Measurements from ENCODE around the gene AMZ1. TPM values are rescaled to one million over a fixed set of nuclear protein-coding genes. Genes with fewer than 3 reads are reported as not detected.
A peak's percentile ranks its signal among the peaks of the same experiment; 100 is the strongest.
"Not testable (repeated sequence)": the region's sequence is repeated elsewhere in the genome, so short reads cannot be mapped to it uniquely, and the experiment has no call there.

Gene AMZ1
- total RNA-seq, 2 experiments from 2014 or later, result 0.11 to 0.14 TPM

- Mint-ChIP-seq H3K4me3 (no peak overlapping the region), H3K27me3 (peaks cover 15% of the 10 kb centered on the region), H3K36me3 (ENCODE audit: low read depth) (peaks cover 3% of the 10 kb centered on the region), H3K4me1 (ENCODE audit: low read depth) (peaks cover 63% of the 10 kb centered on the region), H3K27ac (peak overlapping the region; percentile 24), H3K9me3 (no peaks in the 10 kb centered on the region)
- peak; percentile 79 for DNase-seq
- no peak for TF ChIP-seq CTCF (IDR thresholded peaks at IDR 0.05)
- ChIA-PET POLR2A (interaction anchor here (1.0 to 2.6 kb wide), 3 partner anchors 10 to 38 kb away, joined by 3 to 10 read pairs (median 5); no protein-coding TSS in a partner anchor), CTCF (interaction anchor here (1.5 to 15.0 kb wide), 7 partner anchors 10 to 50 kb away, joined by 4 to 249 read pairs (median 15); no protein-coding TSS in a partner anchor)
- no peak for ATAC-seq
- intact Hi-C loops (cut with micrococcal nuclease), result no loop called here
These were observed 32.0 kb downstream of the AMZ1 start for GRCh38 chr7:2720024-2720423.

DNA sequence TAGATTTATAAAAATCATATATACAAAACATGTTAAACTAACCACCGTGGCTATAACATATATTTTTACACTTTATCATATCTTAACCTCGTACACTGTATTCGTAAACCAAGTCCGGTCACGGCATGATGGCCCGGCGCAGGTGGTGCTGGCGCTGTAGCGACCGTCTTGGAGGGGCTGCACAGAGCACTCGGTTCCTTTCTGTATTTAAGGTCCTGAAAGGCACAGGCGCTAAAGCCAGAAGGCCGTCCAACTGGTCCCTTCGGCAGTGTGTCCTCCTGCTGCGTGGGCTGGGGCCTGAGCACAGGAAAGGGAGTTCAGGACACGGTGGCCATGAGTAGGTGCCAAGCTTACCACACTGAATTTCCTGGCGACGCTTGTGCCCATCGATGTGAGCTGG lies 33.8 kb downstream of the AMZ1 start:
- H3K27ac Mint-ChIP-seq, result no peak overlapping the region
- H3K27me3 Mint-ChIP-seq, result peaks cover 9% of the 10 kb centered on the region
- H3K9me3 Mint-ChIP-seq, result no peaks in the 10 kb centered on the region
- POLR2A ChIA-PET, result interaction anchor here (0.6 to 1.0 kb wide), 2 partner anchors 10 to 86 kb away, joined by 3 read pairs; no protein-coding TSS in a partner anchor
- peaks cover 45% of the 10 kb centered on the region for H3K4me1 Mint-ChIP-seq (ENCODE audit: low read depth)
- CTCF ChIA-PET, result interaction anchor here (1.6 to 4.6 kb wide), 2 partner anchors 12 to 60 kb away, joined by 3 to 54 read pairs; no protein-coding TSS in a partner anchor
- H3K36me3 Mint-ChIP-seq (ENCODE audit: low read depth), result peaks cover 3% of the 10 kb centered on the region
- TF ChIP-seq CTCF (IDR thresholded peaks at IDR 0.05), result no peak
- no peak for ATAC-seq
- no peak for DNase-seq
- intact Hi-C loops (cut with micrococcal nuclease), result no loop called here
- H3K4me3 Mint-ChIP-seq, result no peak overlapping the region

GRCh38 chr7:2722591-2722990 lies 34.6 kb downstream of the AMZ1 start:
- DNase-seq, result peak; percentile 0
- ChIA-PET POLR2A (interaction anchor here (1.0 kb wide), 1 partner anchor 10 kb away, joined by 3 read pairs; no protein-coding TSS in a partner anchor), CTCF (interaction anchor here (0.8 to 2.1 kb wide), 2 partner anchors 13 to 52 kb away, joined by 3 to 12 read pairs; no protein-coding TSS in a partner anchor)
- peaks cover 3% of the 10 kb centered on the region for H3K36me3 Mint-ChIP-seq (ENCODE audit: low read depth)
- no peaks in the 10 kb centered on the region for H3K9me3 Mint-ChIP-seq
- no peak overlapping the region for H3K4me3 Mint-ChIP-seq
- peaks cover 9% of the 10 kb centered on the region for H3K27me3 Mint-ChIP-seq
- H3K27ac Mint-ChIP-seq, result no peak overlapping the region
- no peak for ATAC-seq
- peaks cover 38% of the 10 kb centered on the region for H3K4me1 Mint-ChIP-seq (ENCODE audit: low read depth)
- intact Hi-C loops (cut with micrococcal nuclease), result no loop called here
- TF ChIP-seq CTCF (IDR thresholded peaks at IDR 0.05), result no peak

- POLR2A ChIA-PET, result interaction anchor here (0.5 kb wide), 1 partner anchor 428 kb away, joined by 3 read pairs; no protein-coding TSS in a partner anchor
- Mint-ChIP-seq H3K4me1 (ENCODE audit: low read depth) (peaks cover 31% of the 10 kb centered on the region), H3K36me3 (ENCODE audit: low read depth) (peaks cover 3% of the 10 kb centered on the region), H3K27ac (no peak overlapping the region), H3K27me3 (peaks cover 6% of the 10 kb centered on the region), H3K9me3 (no peaks in the 10 kb centered on the region), H3K4me3 (no peak overlapping the region)
- TF ChIP-seq CTCF (IDR thresholded peaks at IDR 0.05), result no peak
- ATAC-seq, result no peak
- DNase-seq, result peak; percentile 1
- intact Hi-C loops (cut with micrococcal nuclease), result no loop called here
- CTCF ChIA-PET, result interaction anchor here (0.8 to 2.1 kb wide), 2 partner anchors 14 to 53 kb away, joined by 3 to 12 read pairs; no protein-coding TSS in a partner anchor
These were observed 35.3 kb downstream of the AMZ1 start for GRCh38 chr7:2723138-2723850.

GRCh38 chr7:2724036-2724435 lies 36.0 kb downstream of the AMZ1 start:
- ATAC-seq; H3K27me3 Mint-ChIP-seq; intact Hi-C loops (cut with micrococcal nuclease); H3K36me3 Mint-ChIP-seq (ENCODE audit: low read depth); H3K9me3 Mint-ChIP-seq; H3K4me3 Mint-ChIP-seq; H3K27ac Mint-ChIP-seq: not testable (repeated sequence)
- DNase-seq, result peak; percentile 1
- ChIA-PET CTCF (interaction anchor here (2.1 kb wide), 1 partner anchor 14 kb away, joined by 12 read pairs; no protein-coding TSS in a partner anchor), POLR2A (interaction anchor here (0.7 kb wide), 1 partner anchor 141 kb away, joined by 3 read pairs; no protein-coding TSS in a partner anchor)
- peaks cover 24% of the 10 kb centered on the region for H3K4me1 Mint-ChIP-seq (ENCODE audit: low read depth)
